LNCAP (cell line): ENCODE data around the gene CELF5.

Experiments
- TF ChIP-seq, protein P1 (sequence below): fragments of 450-650 bp; IDR thresholded peaks from 2 replicates; pipeline ENCODE4 v1.5.1; 2017; ENCODE audit warnings: mild to moderate bottlenecking

CELF5 gene

DNA sequence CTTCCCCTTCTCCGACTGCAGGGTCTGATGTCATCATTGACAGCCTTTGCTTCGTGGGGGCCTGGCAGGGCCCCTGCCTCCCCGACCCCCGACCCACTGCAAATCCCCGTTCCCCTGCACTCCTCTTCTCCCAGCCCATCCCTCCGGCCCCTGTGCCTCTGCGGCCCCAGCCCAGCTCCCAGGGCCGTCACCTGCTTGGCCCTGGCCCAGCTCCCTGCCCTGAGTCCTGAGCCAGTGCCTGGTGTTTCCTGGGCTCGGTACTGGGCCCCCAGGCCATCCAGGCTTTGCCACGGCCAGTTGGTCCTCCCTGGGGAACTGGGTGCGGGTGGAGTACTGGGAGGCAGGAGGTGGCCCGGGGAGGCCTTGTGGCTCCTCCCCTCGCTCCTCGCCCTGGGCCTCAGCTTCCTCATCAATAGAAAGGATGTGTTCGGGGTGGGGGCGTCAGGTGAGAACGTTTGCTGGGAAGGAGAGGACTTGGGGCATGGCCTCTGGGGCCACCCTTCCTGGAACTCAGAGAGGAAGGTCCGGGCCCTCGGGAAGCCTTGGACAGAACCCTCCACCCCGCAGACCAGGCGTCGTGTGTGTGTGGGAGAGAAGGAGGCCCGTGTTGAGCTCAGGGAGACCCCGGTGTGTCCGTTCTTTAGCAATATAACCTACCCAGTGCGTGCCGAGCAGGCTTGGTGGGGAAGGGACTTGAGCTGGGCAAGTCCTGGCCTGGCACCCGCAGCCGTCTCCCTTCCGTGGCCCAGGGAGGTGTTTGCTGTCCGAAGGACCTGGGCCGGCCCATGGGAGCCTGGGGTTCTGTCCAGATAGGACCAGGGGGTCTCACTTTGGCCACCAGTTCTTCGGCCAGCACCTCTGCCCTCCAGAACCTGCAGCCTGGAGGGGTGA, 15.9 kb upstream of the CELF5 start:
- TF ChIP-seq, protein P1, sequence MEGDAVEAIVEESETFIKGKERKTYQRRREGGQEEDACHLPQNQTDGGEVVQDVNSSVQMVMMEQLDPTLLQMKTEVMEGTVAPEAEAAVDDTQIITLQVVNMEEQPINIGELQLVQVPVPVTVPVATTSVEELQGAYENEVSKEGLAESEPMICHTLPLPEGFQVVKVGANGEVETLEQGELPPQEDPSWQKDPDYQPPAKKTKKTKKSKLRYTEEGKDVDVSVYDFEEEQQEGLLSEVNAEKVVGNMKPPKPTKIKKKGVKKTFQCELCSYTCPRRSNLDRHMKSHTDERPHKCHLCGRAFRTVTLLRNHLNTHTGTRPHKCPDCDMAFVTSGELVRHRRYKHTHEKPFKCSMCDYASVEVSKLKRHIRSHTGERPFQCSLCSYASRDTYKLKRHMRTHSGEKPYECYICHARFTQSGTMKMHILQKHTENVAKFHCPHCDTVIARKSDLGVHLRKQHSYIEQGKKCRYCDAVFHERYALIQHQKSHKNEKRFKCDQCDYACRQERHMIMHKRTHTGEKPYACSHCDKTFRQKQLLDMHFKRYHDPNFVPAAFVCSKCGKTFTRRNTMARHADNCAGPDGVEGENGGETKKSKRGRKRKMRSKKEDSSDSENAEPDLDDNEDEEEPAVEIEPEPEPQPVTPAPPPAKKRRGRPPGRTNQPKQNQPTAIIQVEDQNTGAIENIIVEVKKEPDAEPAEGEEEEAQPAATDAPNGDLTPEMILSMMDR = no peak

DNA sequence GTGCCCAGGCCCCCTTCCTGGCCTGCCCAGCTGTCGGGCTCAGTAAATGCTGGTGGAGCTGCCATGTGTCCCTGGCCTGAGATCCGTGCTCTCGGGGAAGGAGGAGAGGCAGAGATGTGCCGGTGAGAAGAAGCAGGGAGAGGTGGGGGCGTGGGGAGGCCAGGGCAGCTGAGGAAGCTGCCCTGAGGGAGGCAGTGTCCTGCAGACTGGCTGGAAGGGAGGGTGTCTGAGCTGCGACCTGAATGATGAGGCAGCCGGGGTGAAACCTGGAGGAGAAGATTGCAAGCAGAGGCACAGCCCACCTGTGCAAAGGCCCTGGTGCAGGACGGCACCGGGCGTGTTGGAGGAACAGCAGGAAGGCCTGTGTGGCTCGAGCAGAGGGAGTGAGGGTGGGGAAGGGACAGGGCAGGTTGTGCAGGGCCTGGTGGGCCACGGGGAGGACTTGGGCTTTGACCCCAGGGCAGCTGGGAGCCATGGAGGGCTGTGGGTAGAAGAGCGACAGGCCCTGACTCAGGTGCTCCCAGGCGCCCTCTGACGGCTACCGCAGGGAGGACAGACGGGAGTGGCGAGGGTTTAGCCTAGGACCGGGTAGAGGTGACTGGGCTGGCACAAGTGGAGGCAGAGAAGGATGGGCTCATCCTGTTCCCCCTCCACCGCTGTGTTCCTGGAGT, 14.0 kb upstream of the CELF5 start:
- TF ChIP-seq, protein P1 = peak; percentile 67

DNA sequence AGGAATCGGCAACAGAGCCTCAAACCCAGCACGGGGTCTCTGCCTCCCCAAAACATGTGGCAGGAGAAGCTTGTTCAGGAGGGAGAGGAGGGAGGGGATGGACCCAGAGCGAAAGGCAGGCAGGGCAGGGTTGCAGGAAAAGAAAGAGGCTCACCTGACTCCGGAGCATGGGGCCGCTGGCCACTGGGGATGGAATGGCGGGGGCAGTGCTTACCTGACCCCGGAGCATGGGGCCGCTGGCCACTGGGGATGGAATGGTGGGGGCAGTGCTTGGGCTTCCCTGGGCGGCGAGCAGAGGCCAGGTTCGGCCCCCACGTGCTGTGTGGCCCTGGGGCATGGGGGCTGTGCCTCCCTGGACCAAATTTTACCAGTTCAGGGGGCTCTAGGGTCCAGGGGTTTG, 13.3 kb upstream of the CELF5 start:
- TF ChIP-seq, protein P1 = no peak

DNA sequence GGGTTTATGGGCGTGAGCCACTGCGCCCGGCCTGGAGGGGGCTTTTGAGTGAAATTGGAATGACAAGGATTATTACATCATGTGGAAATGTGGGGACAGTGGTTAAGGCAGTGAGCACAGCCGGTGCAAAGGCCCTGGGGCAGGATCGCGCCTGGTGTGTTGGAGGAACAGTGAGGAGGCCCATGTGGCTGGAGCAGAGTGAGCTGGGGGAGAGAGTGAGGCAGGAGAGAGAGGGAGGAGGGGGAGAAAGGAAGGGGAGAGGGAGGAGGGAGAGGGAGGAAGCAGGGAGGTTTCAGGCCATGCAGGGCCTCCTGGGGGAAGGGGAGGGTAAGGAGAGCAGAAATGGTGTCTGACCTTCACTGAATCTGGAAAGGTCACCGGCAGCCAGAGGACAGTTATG, 11.3 kb upstream of the CELF5 start:
- TF ChIP-seq, protein P1 = no peak

DNA sequence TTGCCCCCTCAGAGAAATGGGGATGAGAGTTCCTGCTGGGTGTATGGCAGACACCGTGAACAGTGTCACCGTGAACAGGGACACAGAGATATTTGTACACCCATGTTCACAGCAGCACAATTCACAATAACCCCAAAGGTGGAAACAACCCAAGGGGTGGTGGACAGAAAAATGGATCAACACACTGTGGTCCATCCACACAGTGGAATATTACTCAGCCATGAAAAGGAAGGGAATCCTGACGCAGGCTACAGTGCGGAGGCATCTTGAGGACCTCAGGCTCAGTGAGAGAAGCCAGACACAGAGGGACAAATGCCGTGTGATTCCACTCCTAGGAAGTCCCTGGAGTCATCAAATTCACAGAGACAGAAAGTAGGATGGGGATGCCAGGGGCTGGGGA, 7.6 kb upstream of the CELF5 start:
- TF ChIP-seq, protein P1 = no peak

DNA sequence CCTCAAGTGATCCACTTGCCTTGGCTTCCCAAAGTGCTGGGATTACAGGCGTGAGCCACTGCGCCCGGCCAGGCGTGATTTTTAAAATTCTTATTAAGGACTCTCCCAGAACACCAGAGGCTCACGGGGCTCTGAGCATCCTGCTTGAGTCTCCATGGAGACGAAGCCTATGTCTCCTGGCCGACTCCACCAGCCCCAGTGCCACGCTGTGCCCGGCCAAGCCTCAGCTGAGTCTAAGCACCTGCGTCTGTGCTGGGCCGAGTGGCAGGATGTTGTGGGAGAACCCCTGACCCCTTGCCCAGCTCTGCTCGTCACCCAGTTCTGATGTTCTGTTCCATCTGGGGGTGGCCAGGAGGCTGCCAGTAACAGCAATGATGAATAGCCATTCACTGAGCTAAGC, 3.9 kb upstream of the CELF5 start:
- TF ChIP-seq, protein P1 = no peak

DNA sequence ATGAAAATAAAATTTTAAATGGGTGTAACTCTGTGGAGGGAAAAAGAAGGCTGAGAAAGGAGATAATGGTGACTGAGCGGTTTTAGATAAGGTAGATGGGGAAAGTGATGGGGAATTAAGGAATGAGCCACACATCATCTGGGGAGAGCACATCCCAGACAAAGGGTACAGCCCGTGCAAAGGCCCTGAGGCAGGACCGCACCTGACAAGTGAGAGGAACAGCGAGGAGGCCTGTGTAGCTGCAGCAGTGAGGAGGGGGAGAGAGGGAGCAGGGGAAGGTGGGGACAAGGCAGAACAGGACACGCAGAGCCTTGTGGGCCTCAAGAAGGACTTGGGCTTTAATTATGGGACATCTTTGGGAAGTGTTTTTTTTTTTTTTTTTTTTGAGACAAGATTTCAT, 1.8 kb upstream of the CELF5 start:
- TF ChIP-seq, protein P1 = no peak
